Ectodermal cell (in vitro differentiated cells): ENCODE data around the gene PCNT.

Experiments
- H3K27ac ChIP-seq: 2 replicates; pipeline ENCODE4 v1.7.0; 2013; ENCODE audit warnings: mild to moderate bottlenecking, low read depth, low read length; ENCODE audit not compliant: insufficient read depth, poor library complexity, severe bottlenecking
- H3K27me3 ChIP-seq: 2 replicates; pipeline ENCODE4 v1.7.0; 2013; ENCODE audit warnings: mild to moderate bottlenecking, low read length; ENCODE audit not compliant: insufficient read depth, control insufficient read depth, poor library complexity, severe bottlenecking
- H3K36me3 ChIP-seq: one replicate; pipeline ENCODE4 v1.7.0; 2013; ENCODE audit warnings: low read length; ENCODE audit not compliant: control insufficient read depth, insufficient read depth
- H3K4me1 ChIP-seq: one replicate; pipeline ENCODE4 v1.7.0; 2013; ENCODE audit warnings: low read length; ENCODE audit not compliant: control insufficient read depth, insufficient read depth
- H3K4me3 ChIP-seq: 2 replicates; pipeline ENCODE4 v1.7.0; 2013; ENCODE audit warnings: low read depth, low read length, control low read depth; ENCODE audit not compliant: insufficient read depth
- H3K9me3 ChIP-seq: 2 replicates; pipeline ENCODE4 v1.7.0; 2013; ENCODE audit warnings: mild to moderate bottlenecking, low read length, moderate library complexity; ENCODE audit not compliant: control insufficient read depth
- WGBS, 2 experiments: methylation state at CpG; one replicate each; pipeline ENCODE4 v1.1.7; 2013; ENCODE audit warnings: missing lambda C conversion rate in 2 of 2; 5-methylcytosine and 5-hydroxymethylcytosine counted together

PCNT gene

DNA sequence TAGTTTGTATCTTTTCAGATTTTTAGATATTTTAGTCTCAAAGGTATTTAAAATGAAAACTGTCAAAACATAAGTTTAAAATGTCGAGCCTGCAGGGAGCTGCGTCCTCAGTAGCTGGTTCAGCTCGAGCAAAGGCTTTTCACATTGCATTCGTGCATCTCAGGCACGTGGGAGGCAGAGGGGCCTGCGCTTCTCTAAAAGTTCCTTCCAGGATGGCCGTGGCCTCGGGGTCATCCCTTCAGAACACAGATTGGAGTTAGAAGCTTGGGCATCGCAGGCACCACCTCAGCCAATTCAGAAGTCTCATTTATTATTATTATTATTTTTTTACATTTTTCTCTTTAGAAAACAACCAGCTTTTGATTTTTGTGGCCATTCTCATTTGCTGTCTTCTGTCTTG lies 67.8 kb downstream of the PCNT start:
- Histone ChIP-seq H3K36me3 (peaks cover 8% of the 10 kb centered on the region), H3K9me3 (no peaks in the 10 kb centered on the region), H3K4me1 (no peaks in the 10 kb centered on the region), H3K27ac (no peak overlapping the region), H3K27me3 (no peaks in the 10 kb centered on the region), H3K4me3 (no peak overlapping the region)
- 97% methylated on average over 9 of the region's 9 CpGs for WGBS, 2 experiments

GRCh38 chr21:46392921-46393320 lies 69.0 kb downstream of the PCNT start:
- Histone ChIP-seq H3K27ac (no peak overlapping the region), H3K4me1 (no peaks in the 10 kb centered on the region), H3K27me3 (no peaks in the 10 kb centered on the region), H3K36me3 (peaks cover 17% of the 10 kb centered on the region), H3K4me3 (no peak overlapping the region), H3K9me3 (no peaks in the 10 kb centered on the region)
- 91 to 93% methylated on average over 13 of the region's 13 CpGs for WGBS, 2 experiments

- no peak overlapping the region for H3K4me3 ChIP-seq
- no peak overlapping the region for H3K27ac ChIP-seq
- peaks cover 20% of the 10 kb centered on the region for H3K36me3 ChIP-seq
- no peaks in the 10 kb centered on the region for H3K9me3 ChIP-seq
- no peaks in the 10 kb centered on the region for H3K4me1 ChIP-seq
- WGBS, 2 experiments = 94% methylated on average over 19 of the region's 19 CpGs
- no peaks in the 10 kb centered on the region for H3K27me3 ChIP-seq
These were observed 69.5 kb downstream of the PCNT start for GRCh38 chr21:46393451-46393940.

DNA sequence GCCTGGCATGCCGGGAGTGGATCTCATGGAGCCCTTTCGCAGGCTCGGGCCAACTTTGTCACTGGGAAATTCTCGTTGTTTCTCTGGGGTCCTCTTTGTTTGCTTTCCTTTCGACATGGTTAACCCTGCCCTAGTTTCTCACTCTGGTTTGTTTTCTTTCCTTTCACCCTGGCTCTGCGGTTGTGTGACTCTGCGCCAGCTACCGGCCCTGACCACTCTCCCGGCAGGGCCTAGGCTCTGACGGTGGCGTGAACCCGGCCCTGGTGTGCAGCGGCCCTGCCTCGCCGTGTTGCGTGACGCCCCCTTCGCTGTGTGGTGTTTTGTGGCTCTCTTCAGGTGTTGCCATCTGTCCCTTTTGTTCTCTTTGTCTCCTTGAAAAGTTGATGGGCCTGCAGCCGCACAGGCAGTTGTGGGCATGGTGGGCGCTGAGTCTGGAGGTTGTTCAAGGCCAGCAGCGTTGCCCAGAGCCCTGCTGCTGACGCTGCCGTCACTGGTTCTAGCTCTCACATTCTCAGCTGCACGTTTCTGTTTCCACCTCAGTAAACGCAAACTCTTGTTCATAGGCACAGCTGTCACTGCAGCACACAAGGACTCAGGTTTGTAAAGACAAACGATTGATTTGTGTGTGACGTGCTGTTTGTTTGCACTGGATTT lies 70.1 kb downstream of the PCNT start:
- 95% methylated on average over 27 of the region's 27 CpGs for WGBS, 2 experiments
- Histone ChIP-seq H3K36me3 (peaks cover 20% of the 10 kb centered on the region), H3K27ac (no peak overlapping the region), H3K4me1 (no peaks in the 10 kb centered on the region), H3K27me3 (no peaks in the 10 kb centered on the region), H3K9me3 (no peaks in the 10 kb centered on the region), H3K4me3 (no peak overlapping the region)

GRCh38 chr21:46394595-46395104 lies 70.7 kb downstream of the PCNT start:
- Histone ChIP-seq H3K4me1 (no peaks in the 10 kb centered on the region), H3K36me3 (peaks cover 20% of the 10 kb centered on the region), H3K27me3 (no peaks in the 10 kb centered on the region), H3K4me3 (no peak overlapping the region), H3K9me3 (no peaks in the 10 kb centered on the region), H3K27ac (no peak overlapping the region)
- WGBS, 2 experiments = 95 to 96% methylated on average over 13 of the region's 13 CpGs

DNA sequence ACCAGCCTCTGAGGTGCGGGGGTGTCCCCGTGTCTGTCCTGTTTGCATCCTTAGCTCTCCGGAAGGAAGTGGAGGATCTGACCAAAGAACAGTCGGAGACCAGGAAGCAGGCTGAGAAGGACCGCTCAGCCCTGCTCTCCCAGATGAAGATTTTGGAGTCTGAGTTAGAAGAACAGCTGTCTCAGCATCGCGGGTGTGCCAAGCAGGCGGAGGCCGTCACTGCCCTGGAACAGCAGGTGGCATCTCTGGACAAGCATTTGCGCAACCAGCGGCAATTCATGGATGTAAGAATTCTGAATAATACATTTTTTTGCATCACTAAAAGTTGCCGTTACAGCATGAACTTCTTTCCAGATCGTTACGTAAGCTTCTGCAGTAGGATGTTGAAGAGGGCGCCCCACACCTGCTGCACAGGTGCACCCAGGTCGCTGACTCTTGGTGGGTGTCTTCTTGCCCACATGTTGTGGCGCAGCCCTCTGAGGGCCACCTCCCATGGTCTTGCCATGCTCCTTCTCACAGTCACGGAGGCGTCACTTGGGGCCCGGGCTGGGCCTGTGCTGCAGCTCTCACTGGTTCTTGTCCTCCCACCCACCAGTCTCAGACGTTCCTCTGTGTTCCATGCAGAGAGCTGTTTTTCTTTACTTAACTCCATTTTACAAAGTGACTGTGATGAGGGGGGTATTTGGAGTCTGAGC lies 73.4 kb downstream of the PCNT start:
- Histone ChIP-seq H3K36me3 (peaks cover 14% of the 10 kb centered on the region), H3K4me1 (no peaks in the 10 kb centered on the region), H3K27me3 (no peaks in the 10 kb centered on the region), H3K4me3 (no peak overlapping the region), H3K27ac (no peak overlapping the region), H3K9me3 (no peaks in the 10 kb centered on the region)
- 95 to 96% methylated on average over 21 of the region's 21 CpGs for WGBS, 2 experiments

DNA sequence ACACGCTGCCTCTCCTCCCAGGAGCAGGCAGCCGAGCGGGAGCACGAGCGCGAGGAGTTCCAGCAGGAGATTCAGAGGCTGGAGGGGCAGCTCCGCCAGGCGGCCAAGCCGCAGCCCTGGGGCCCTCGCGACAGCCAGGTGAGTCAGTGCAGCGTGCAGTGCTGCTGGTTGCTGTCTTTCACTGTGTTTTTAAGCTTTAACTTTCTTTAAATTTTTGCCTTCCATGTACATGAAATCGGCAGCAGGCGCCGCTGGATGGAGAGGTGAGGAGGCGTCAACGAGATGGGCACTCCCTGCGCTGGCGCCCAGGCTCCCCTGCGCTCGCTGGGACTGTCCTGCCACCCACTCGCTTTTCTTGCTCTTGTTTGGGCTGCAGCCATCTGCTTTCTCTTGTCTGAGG lies 74.0 kb downstream of the PCNT start:
- H3K27ac ChIP-seq = no peak overlapping the region
- H3K4me3 ChIP-seq = no peak overlapping the region
- no peaks in the 10 kb centered on the region for H3K27me3 ChIP-seq
- H3K9me3 ChIP-seq = no peaks in the 10 kb centered on the region
- WGBS, 2 experiments = 95 to 97% methylated on average over 22 of the region's 22 CpGs
- peaks cover 17% of the 10 kb centered on the region for H3K36me3 ChIP-seq
- no peaks in the 10 kb centered on the region for H3K4me1 ChIP-seq

- Histone ChIP-seq H3K27me3 (no peaks in the 10 kb centered on the region), H3K27ac (no peak overlapping the region), H3K9me3 (no peaks in the 10 kb centered on the region), H3K4me1 (no peaks in the 10 kb centered on the region), H3K4me3 (no peak overlapping the region), H3K36me3 (peaks cover 17% of the 10 kb centered on the region)
- WGBS, 2 experiments = 98 to 100% methylated on average over 1 of the region's 1 CpG
These were observed 75.2 kb downstream of the PCNT start for GRCh38 chr21:46399129-46399528.

DNA sequence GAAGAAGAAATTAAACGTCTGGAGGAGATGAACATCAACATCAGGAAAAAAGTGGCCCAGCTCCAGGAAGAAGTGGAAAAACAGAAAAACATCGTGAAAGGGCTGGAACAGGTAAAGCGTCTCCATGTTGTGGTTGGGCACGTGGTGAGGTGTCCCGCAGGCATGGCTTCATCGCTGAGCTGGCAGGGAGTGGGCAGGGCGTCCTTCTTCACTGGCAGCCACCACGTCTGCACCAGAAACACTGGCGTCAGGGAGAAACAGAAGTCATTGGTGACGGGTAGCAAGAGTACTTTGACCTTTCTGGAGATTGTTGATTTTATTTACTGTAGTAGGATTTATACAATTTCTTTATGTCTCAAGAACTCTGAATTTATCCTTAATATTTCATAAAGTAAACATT lies 75.7 kb downstream of the PCNT start:
- H3K27me3 ChIP-seq = no peaks in the 10 kb centered on the region
- WGBS, 2 experiments = 92 to 96% methylated on average over 9 to 10 of the region's 10 CpGs
- H3K27ac ChIP-seq = no peak overlapping the region
- no peak overlapping the region for H3K4me3 ChIP-seq
- H3K36me3 ChIP-seq = peaks cover 17% of the 10 kb centered on the region
- H3K4me1 ChIP-seq = no peaks in the 10 kb centered on the region
- H3K9me3 ChIP-seq = no peaks in the 10 kb centered on the region

DNA sequence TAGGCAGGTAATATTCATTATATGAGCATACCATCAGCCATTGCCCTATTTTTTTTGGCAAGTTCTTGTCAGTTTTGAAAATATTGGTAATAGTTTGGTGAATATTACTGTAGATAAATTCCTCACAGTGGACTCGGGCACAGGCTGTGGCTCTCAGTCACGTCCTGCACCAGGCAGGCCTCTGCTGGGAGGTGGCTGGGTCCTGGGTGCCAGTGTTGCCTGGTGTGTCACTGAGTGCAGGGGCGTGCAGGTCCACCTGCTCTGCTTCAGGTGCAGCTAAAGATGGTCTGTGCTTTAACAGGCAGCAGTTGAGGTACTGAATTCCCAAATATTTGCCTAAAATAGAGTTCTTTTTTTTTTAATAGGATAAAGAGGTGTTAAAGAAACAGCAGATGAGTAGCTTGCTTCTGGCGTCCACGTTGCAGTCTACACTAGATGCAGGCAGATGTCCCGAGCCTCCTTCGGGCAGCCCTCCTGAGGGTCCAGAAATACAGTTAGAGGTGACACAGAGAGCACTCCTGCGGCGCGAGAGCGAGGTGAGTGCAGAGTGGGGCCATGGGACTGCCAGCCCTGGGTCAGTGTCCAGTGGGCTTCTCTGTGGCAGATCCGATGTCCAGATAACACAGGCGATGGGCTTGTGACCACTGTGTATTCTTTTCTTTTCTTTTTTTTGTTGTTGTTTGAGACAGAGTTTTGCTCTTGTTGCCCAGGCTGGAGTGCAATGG lies 77.4 kb downstream of the PCNT start:
- H3K4me1 ChIP-seq = no peaks in the 10 kb centered on the region
- no peaks in the 10 kb centered on the region for H3K27me3 ChIP-seq
- 93 to 97% methylated on average over 13 of the region's 13 CpGs for WGBS, 2 experiments
- H3K9me3 ChIP-seq = no peaks in the 10 kb centered on the region
- H3K4me3 ChIP-seq = no peak overlapping the region
- peaks cover 17% of the 10 kb centered on the region for H3K36me3 ChIP-seq
- no peak overlapping the region for H3K27ac ChIP-seq
